Activated naive CD8-positive, alpha-beta T cell treated with anti-CD3 and anti-CD28 coated beads, Interleukin-2, amount 50 U/mL, for 16 hours (primary cell): ENCODE data around the gene PRKCA.

ENCODE experiments used
- DNase-seq: peaks from one replicate; pipeline ENCODE4 v3.0.0-alpha.2; 2020; ENCODE audit warnings: low read depth, low spot score

The PRKCA gene

GRCh38 chr17:66511135-66511534, 208.7 kb downstream of the PRKCA start:
- no peak for DNase-seq

- DNase-seq, result no peak
Observed at GRCh38 chr17:66514227-66514806, 211.9 kb downstream of the PRKCA start.

DNA sequence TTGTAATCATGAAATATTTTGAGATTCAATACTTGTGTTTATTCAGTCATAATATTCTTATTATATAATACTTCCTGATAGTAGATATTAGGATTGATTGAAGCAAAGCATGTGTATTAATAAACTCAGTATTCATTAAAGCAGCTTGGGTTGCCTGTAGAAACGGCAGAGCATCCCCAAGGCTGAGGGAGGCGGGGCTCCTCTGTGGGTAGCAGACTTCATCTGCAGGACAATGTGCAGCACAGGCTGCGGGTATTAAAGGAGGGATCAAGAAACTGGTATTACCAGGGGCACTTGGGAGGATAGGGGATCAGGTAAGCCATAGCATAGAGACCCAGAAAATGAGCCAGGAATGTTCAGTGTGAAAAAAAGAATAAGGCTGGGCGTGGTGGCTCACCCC, 213.6 kb downstream of the PRKCA start:
- DNase-seq, result no peak

DNA sequence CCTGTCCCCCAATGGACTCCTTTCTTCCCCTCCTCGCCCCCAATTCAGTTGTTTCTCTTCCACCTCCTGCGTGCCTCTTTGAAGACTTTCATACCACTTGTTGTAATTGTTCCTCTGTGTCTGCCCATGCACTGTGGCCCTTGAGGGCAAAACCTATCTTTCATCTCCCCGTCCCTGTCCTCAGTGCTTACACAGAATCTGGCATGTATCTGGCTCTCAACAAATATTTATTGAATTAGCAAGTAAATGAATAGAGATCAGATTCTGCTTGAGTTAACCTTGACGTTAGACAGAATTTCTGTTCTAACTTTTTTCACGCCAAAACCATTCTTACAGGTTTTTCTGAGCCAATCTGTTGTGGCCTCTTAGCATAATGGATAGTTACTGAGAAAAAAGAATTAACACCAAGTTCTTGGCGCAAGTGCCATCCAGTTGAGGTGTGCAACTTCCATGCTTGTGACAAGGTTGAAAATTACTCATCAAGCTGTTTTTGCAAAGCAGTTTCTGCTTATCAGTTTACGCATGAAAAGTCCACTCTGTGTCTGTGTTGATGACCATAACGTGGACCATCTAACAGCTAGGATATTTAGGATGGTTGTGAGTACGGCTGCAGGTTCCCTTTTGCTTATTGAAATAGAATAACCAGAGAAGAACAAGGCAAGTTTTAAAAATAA, 215.1 kb downstream of the PRKCA start:
- no peak for DNase-seq

DNA sequence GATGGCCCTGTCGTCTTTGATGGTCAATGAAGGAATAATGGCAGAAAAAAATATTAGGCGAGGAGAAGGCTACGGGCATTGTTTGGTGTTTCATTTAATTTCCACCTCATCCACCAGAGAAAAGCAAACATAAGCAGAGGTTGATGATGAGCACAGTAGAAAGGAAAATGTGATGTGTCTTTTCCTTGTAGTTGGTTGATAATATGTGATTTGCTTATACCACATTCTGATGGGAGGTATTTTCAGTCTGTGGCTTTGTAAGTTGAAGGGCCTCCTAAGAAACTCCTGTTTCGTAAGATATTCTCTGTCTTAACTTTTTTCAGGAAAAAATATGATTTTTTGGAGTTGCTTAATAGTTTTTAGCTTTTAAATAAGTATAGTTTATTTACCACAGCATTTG, 215.7 kb downstream of the PRKCA start:
- DNase-seq, result no peak

DNA sequence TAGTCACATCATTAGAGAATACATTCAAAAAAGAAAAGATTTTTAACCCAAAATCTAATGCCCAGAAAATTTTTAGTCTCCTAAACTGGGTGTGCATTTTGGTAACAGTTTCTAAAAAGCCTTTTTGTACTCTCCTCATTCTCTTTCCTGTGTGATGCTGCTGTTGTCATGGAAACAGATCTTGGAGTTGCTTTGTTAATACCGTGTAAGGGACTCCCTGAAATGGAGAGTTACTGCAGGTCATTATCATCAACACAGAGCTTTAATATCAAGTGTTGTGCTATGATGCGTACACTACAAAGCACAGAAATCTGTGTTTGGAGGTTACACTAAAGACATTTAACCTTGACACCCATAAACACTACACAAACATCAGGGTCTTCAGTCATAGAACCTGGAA, 216.3 kb downstream of the PRKCA start:
- no peak for DNase-seq

DNA sequence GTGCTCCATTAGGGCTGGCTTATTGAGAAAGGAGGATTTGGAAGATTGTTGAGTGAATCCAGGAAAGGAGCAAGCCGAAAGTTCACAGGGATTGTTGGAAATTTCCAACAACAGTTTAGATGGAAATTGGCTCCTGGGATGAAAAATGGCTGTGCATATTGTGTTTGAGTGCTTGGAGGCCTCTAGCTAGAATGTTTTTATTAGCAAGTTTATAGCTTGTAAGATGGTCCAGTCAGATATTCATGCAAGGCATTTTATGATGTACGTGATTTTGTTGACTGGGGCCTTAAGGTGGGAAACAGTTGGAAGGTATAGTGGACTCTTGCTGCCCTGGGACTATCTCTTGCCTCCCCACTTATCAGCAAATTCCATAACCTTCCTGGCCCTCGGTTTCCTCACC, 216.7 kb downstream of the PRKCA start:
- no peak for DNase-seq

DNA sequence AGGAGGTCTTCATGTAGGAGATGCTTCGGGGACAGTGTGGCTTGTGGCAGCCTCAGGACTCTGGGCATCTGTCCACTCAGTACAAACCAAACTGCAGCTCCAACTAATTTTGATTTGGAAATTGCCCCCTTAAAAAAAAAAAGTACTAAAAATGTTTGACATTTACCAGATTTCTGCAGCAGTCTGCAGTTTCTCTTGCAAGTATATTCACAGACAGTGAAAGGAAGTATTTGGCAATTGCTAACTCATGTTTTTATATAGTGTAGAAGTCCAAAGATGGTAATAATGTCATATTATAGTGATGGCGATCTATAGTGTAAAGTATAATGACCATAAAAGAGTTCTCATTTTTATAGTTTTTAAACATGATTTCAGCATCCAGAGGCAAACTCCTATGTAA, 218.6 kb downstream of the PRKCA start:
- no peak for DNase-seq

GRCh38 chr17:66522591-66523272, 220.3 kb downstream of the PRKCA start:
- no peak for DNase-seq

DNA sequence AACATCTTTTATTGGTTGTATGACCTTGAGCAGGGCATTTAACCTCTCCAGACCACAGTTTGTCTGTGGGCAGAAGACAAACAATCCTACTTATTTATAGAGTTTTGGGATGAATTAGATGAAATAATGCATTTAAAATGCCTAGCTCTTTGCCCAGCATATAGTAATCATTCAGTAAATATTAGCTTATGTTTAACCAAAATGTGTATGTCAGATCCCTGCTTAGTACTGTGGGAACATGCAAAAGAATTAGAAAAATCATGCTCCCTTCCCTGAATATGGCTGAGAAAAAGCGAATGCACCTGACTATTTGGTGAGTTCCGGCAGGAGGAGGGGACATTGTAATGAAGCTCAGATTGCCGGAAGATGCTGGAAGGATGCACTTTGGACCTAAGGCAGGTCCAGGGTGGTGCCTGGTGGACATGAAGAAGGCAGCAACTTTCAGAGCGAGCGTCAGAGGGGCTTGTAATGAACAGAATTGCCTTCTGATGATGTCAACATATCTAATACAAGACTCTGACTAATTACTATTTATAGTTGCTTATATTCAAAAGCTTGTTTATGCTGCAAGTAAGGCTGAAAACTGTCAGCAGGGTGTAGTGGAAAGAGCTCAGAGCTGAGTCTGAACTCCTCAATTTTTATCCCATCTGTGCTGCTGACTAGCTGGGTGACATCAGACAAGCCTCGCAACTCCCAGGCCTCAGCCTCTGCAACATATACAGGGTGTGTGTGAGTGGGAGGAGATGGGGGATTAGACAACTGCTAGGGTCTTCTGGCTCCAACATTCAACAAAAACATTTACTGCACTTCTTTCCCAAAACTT, 221.2 kb downstream of the PRKCA start:
- no peak for DNase-seq

GRCh38 chr17:66524877-66525276, 222.5 kb downstream of the PRKCA start:
- no peak for DNase-seq

GRCh38 chr17:66525338-66525737, 222.9 kb downstream of the PRKCA start:
- DNase-seq, result no peak

- DNase-seq, result no peak
Observed at GRCh38 chr17:66526827-66527226, 224.4 kb downstream of the PRKCA start.

- no peak for DNase-seq
Observed at GRCh38 chr17:66527335-66527734, 224.9 kb downstream of the PRKCA start.

GRCh38 chr17:66531851-66532295, 229.5 kb downstream of the PRKCA start:
- DNase-seq, result no peak

DNA sequence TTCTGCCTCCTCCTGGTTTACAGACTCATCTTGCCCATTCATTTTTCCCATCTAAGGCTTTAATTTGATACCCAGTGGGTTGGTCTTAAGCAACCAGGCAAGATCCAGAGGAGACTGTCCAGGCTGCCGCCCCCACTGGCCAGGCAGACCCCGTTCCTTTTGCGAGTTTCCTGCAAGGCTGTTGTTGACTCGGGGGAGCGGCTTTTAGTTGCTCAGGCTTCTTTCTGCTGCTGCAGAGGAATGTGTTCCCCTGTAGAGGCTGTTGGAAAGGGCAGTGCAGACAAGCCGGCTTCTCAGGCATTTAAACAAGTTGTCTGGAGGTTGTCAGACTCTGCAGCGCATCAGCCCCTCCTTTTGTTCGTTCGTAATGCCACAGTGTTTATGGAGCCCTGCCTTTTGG, 231.2 kb downstream of the PRKCA start:
- no peak for DNase-seq

DNA sequence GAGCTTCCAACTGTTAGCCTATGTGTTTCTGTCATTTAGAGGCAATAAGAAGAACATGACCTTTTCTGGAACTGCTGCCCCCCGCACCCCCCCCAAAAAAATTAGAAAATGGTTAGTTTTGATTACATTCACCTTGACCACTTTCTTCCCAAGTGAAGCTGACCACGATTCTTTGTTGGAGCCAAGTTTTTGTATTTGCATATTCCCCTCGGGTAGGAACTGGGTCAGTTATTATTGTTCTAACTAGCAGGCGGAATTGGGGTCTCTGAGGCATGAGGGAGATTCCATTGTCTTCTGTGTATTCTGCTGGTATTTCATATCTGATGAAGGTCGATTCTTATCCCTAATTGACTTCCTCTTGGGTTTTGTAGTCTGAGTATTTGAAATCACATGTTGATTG, 231.6 kb downstream of the PRKCA start:
- no peak for DNase-seq

DNA sequence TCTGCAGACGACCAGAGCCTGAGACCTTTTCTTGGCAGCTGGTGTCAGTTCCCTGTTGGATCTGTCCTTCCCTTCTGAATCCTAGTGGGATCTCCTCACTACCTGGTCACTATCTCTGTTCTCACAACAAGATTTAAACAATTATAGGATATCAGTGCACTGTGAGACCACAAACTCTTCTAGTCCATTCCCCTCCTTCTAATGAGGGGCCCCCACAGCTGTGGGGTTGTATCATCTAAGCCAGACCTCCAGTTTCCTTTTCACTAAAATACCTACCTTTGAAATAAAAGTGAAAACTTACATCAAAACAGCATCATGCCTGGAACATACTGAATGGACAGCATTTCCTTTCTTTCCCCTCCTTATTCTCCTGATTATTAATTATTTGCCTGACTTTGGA, 233.2 kb downstream of the PRKCA start:
- no peak for DNase-seq

GRCh38 chr17:66537502-66537901, 235.1 kb downstream of the PRKCA start:
- no peak for DNase-seq

GRCh38 chr17:66538776-66539175, 236.4 kb downstream of the PRKCA start:
- DNase-seq, result no peak

- DNase-seq, result no peak
Observed at GRCh38 chr17:66540131-66540781, 237.8 kb downstream of the PRKCA start.
